GM12864 (cell line): Measurements from ENCODE around the gene ELF1.
A peak's percentile ranks its signal among the peaks of the same experiment; 100 is the strongest.

Source experiments
- DNase-seq: peaks from one replicate; pipeline ENCODE4 v3.0.0-alpha.2; 2011; ENCODE audit warnings: low read depth
- H3K4me3 ChIP-seq: 2 replicates; pipeline ENCODE4 v1.5.1; 2011; ENCODE audit warnings: mild to moderate bottlenecking, low read depth, low read length, control low read depth
- TF ChIP-seq, protein P1 (sequence below): IDR thresholded peaks from 2 replicates; pipeline ENCODE4 v1.5.1; 2011; ENCODE audit warnings: low read depth, mild to moderate bottlenecking, moderate library complexity, low read length, control low read depth, inconsistent platforms; ENCODE audit errors: missing control alignments

ELF1 gene

GRCh38 chr13:41019011-41019487, at the start of gene ELF1:
Gene ELF1 (minus strand): TSS chr13:41019316. CDS start chr13:40982054, 37,262 bp downstream.
- TF ChIP-seq, protein P1, sequence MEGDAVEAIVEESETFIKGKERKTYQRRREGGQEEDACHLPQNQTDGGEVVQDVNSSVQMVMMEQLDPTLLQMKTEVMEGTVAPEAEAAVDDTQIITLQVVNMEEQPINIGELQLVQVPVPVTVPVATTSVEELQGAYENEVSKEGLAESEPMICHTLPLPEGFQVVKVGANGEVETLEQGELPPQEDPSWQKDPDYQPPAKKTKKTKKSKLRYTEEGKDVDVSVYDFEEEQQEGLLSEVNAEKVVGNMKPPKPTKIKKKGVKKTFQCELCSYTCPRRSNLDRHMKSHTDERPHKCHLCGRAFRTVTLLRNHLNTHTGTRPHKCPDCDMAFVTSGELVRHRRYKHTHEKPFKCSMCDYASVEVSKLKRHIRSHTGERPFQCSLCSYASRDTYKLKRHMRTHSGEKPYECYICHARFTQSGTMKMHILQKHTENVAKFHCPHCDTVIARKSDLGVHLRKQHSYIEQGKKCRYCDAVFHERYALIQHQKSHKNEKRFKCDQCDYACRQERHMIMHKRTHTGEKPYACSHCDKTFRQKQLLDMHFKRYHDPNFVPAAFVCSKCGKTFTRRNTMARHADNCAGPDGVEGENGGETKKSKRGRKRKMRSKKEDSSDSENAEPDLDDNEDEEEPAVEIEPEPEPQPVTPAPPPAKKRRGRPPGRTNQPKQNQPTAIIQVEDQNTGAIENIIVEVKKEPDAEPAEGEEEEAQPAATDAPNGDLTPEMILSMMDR: no peak
- peak; percentile 95 for DNase-seq
- peak within 1 kb of the TSS; percentile 67 for H3K4me3 ChIP-seq

DNA sequence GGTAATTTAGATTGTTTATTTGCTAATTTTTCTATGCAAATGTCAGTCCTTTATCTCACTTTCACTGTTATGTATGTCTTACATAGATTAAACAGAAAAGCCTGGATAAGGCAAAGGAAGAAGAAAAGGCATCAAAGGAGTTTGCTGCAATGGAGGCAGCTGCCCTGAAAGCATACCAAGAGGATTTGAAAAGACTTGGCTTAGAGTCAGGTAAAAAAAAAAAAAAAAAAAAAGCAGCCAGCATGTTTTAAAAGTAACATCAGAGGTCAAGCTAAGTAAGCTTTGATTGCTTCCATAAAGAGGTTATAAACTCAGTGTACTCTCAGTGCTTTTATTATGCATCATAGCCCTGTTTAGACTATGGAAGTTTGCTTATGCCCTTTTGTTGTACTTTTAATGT, 46.0 kb upstream of the ELF1 start:
- TF ChIP-seq, protein P1: no peak
- DNase-seq: no peak
- H3K4me3 ChIP-seq: no peak overlapping the region

- TF ChIP-seq, protein P1: no peak
- H3K4me3 ChIP-seq: no peak overlapping the region
- DNase-seq: no peak
These were observed 45.4 kb upstream of the ELF1 start for GRCh38 chr13:41064493-41064892.

- H3K4me3 ChIP-seq: peak overlapping the region; percentile 68
- no peak for DNase-seq
- TF ChIP-seq, protein P1: no peak
These were observed 43.1 kb upstream of the ELF1 start for GRCh38 chr13:41061914-41062837.

DNA sequence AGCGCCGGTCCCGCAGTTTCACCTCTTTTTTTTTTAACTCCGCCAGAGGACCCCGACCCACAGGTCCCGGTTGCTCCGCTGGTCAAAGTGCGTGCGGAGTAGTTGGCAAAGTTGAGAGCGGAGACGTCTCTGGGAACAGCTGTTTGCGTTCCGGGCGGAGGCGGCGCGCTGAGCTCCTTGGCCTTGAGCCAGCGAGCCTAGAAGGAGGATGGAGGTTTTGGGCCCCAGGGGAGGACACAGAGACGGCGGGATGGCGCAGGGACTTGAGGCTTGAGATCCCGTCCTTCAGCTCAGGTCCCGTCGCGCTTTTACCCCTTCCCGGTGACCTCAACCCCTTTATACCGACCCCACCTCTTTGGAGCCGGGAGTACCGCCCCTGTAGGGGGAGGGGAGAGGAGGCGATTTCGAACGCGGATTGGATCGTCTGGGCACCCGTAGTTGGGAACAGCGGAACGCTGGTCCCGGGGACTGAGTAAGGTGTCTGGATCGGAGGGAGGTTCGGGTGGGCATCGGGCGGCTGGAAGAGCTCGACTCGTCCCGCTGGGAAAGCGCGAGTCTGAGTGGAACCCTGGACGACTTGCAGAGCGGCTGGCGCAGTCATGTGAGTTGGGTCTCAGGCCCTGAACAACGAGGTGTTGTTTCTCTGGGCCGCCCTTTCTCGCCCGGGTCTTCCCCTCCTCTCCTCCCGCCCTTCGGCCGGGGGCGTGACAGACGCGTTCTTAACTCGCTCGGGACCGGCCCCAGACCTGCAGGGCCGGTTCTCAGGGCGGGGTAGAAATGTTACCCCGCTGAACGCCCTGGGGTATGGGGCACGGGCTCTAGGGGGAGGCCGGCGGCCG, 42.2 kb upstream of the ELF1 start, which contains the start of gene WBP4:
WBP4 (plus strand) TSS at position 435 of the 839 bp plus-strand sequence; CDS start at position 600, 165 bp downstream.
- peak; percentile 83 for DNase-seq
- H3K4me3 ChIP-seq: peak within 1 kb of the TSS; percentile 68
- TF ChIP-seq, protein P1: no peak

GRCh38 chr13:41060724-41061074, 41.6 kb upstream of the ELF1 start:
- peak; percentile 64 for DNase-seq
- TF ChIP-seq, protein P1: no peak
- peak overlapping the region; percentile 68 for H3K4me3 ChIP-seq
